AG10803 (cell line): Measurements from ENCODE around the gene DEPDC7.

ENCODE experiments used
- DNase-seq: peaks from one replicate; pipeline ENCODE4 v3.0.0; 2010; ENCODE audit warnings: low read depth
- H3K4me3 ChIP-seq: 2 replicates; pipeline ENCODE4 v1.5.1; 2011; ENCODE audit warnings: mild to moderate bottlenecking, low read length, control low read depth
- CTCF ChIP-seq: conservative IDR thresholded peaks from 2 replicates; pipeline ENCODE4 v1.5.1; 2011; ENCODE audit warnings: mild to moderate bottlenecking, low read length, control low read depth, inconsistent platforms

The DEPDC7 gene

DNA sequence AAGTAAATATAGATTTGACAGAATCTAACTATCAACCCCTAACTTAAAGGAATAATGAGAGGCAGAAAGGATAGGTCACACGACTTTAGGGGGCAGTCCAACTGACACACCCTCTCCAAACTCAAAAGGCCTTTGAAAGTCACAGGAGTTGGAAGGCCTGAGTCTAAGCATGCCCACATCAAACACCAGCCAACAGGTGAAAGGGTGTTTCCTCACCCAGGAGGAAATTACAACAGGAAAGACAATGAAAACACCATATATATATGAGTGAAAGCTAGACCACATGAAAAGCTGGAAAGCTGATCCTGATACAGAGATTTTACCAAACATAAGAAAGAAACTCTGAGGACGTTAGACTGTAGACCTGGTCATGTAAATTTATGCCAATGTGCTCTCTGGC is 10.5 kb upstream of the DEPDC7 start:
- no peak overlapping the region for H3K4me3 ChIP-seq
- TF ChIP-seq CTCF: no peak
- DNase-seq: no peak

- TF ChIP-seq CTCF: no peak
- H3K4me3 ChIP-seq: no peak overlapping the region
- DNase-seq: no peak
These were observed 9.7 kb upstream of the DEPDC7 start for GRCh38 chr11:33006010-33006409.

- peak; percentile 54 for DNase-seq
- TF ChIP-seq CTCF: no peak
- H3K4me3 ChIP-seq: no peak overlapping the region
These were observed 1.9 kb upstream of the DEPDC7 start for GRCh38 chr11:33013755-33014154.

- peak overlapping the region; percentile 78 for H3K4me3 ChIP-seq
- TF ChIP-seq CTCF: no peak
- no peak for DNase-seq
These were observed 976 bp downstream of the DEPDC7 start for GRCh38 chr11:33016654-33017053.

DNA sequence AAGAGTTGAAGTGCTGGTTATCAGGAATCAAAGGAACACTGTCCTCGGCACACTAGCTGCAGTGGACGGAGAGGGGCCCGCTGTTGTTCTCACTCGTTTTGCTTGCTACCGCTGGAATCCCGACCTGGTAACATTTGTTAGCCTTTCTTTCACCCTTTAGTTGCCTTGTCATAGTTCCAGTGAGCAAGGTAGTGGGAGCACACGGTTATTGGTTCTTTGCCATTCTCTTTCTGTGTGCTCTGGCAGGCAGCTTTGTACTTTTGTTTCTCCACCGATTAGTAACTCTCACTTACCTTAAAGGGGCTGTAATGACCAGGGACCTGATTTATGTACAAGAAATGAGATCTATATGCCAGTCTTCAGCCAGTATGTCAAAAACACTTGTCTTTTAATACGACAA is 1.8 kb downstream of the DEPDC7 start:
- no peak for DNase-seq
- TF ChIP-seq CTCF: no peak
- no peak overlapping the region for H3K4me3 ChIP-seq

- no peak for DNase-seq
- H3K4me3 ChIP-seq: no peak overlapping the region
- no peak for TF ChIP-seq CTCF
These were observed 2.3 kb downstream of the DEPDC7 start for GRCh38 chr11:33017965-33018364.

DNA sequence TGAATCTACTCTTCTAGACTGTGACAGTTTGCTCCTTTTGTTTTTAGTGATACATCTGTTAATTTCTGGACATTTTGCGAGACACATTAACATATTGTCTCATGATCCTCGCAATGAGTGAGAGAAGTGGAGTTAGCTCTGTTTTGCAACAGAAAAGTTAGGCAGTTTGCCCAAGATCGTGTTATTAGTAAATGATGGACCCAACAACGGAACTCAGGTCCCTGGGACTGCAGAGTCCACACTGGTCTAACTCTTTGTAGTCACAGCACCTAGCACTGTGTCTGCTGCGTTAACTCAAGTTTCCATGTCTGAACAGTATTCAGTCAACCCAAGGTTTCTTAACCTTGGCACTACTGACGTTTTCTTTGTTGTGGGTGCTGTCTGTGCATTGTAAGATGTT is 3.2 kb downstream of the DEPDC7 start:
- no peak overlapping the region for H3K4me3 ChIP-seq
- DNase-seq: no peak

More for the DNA sequence above, 3.2 kb downstream of the DEPDC7 start:
- no peak for TF ChIP-seq CTCF
